HepG2 (cell line): ENCODE data around the gene FXYD1. TPM values are rescaled to one million over a fixed set of nuclear protein-coding genes. Genes with fewer than 3 reads are reported as not detected.

Experiments used
- ATAC-seq: fragments of 200-7000 bp; cut with Tn5 transposase; 3 replicates; pipeline ENCODE4 v1.9.1; 2020; ENCODE audit warnings: mild to moderate bottlenecking, moderate library complexity
- BruUV-seq: library from RNA; stranded (reverse); fragments of 400-500 nt; replicated peaks from 2 replicates; lab custom pipeline; 2021; lab: Mats Ljungman, UMichigan
- CTCF ChIA-PET: fragments of 300-600 bp; formaldehyde crosslinking; extraction: SDS; loops from one replicate; lab custom pipeline; 2021; ENCODE audit warnings: low total read pairs, inconsistent platforms, low intra/inter-chr PET ratio; lab: Yijun Ruan, JAX
- POLR2A ChIA-PET: fragments of 350-600 bp; sonication (Branson Sonifier 250); formaldehyde crosslinking; loops from one replicate; lab custom pipeline; 2020; ENCODE audit warnings: antibody characterized with exemption, inconsistent platforms; lab: Yijun Ruan, JAX
- DNase-seq: peaks from one replicate; pipeline ENCODE4 v3.0.0-alpha.2; 2015; ENCODE audit warnings: low spot score
- FAIRE-seq: peaks from 3 replicates; lab custom pipeline; 2011; peaks lifted over from hg19 to GRCh38; lab: Jason Lieb, UNC
- H2AFZ ChIP-seq: one replicate; pipeline ENCODE4 v1.6.1; 2011; ENCODE audit warnings: low read length, inconsistent platforms
- H3K27ac ChIP-seq: fragments of 300-600 bp; 3 replicates; pipeline ENCODE4 v1.8.0; 2011; ENCODE audit warnings: mixed run types, mild to moderate bottlenecking, mixed read lengths, low read length, inconsistent platforms; ENCODE audit not compliant: insufficient read depth; ENCODE audit errors: extremely low read length
- H3K27me3 ChIP-seq, 2 experiments: fragments of 200-600 bp in 1 of 2; 2 replicates in 1 of 2; 3 replicates in 1 of 2; pipeline versions ENCODE4 v1.6.0 to v1.8.0; 2011; ENCODE audit warnings: low read length in 2 of 2, mild to moderate bottlenecking in 2 of 2, moderate library complexity in 2 of 2, inconsistent platforms in 1 of 2; ENCODE audit not compliant: insufficient read depth in 2 of 2, control insufficient read depth in 1 of 2
- H3K36me3 ChIP-seq, 2 experiments: fragments of 200-600 bp in 1 of 2; replicated peaks in 1 of 2; 2 replicates in 1 of 2; 3 replicates in 1 of 2; pipeline versions ENCODE4 v1.5.1 to v1.8.0; 2011; ENCODE audit warnings: low read length in 2 of 2, inconsistent platforms in 1 of 2; ENCODE audit not compliant: insufficient read depth in 2 of 2, control insufficient read depth in 1 of 2
- H3K4me1 ChIP-seq: 2 replicates; pipeline ENCODE4 v1.5.1; 2012; ENCODE audit warnings: low read length, inconsistent platforms; ENCODE audit not compliant: insufficient read depth
- H3K4me2 ChIP-seq: 2 replicates; pipeline ENCODE4 v1.6.0; 2011; ENCODE audit warnings: low read depth, low read length, inconsistent platforms
- H3K4me3 ChIP-seq, 3 experiments: fragments of 200-600 bp in 1 of 3; sonication (generic), shearing (Covaris generic) in 1 of 3; replicated peaks in 1 of 3; 2 replicates each; pipeline ENCODE4 v1.5.1; 2011 to 2016; ENCODE audit warnings: low read length in 3 of 3, inconsistent platforms in 2 of 3, low read depth in 2 of 3, mild to moderate bottlenecking in 2 of 3, control low read depth in 1 of 3, mixed read lengths in 1 of 3; ENCODE audit not compliant: insufficient read depth in 1 of 3
- H3K79me2 ChIP-seq: one replicate; pipeline ENCODE4 v1.6.1; 2011; ENCODE audit warnings: low read length, inconsistent platforms; ENCODE audit not compliant: insufficient read depth
- H3K9ac ChIP-seq: 2 replicates; pipeline ENCODE4 v1.6.0; 2011; ENCODE audit warnings: mild to moderate bottlenecking, low read depth, low read length, inconsistent platforms; ENCODE audit not compliant: insufficient read depth
- H3K9me3 ChIP-seq: 2 replicates; pipeline ENCODE4 v1.5.1; 2012; ENCODE audit warnings: mild to moderate bottlenecking, low read length
- H4K20me1 ChIP-seq: 2 replicates; pipeline ENCODE4 v1.6.0; 2011; ENCODE audit warnings: inconsistent platforms, mild to moderate bottlenecking, low read length, moderate library complexity; ENCODE audit not compliant: insufficient read depth
- AGO1 ChIP-seq: fragments of 200-400 bp; formaldehyde crosslinking; IDR thresholded peaks from 2 replicates; pipeline ENCODE4 v1.6.1; 2017; ENCODE audit warnings: mild to moderate bottlenecking, low read depth, low read length, moderate library complexity; ENCODE audit not compliant: poor library complexity, severe bottlenecking
- ATF7 ChIP-seq, 2 experiments: fragments of 450-650 bp in 1 of 2; sonication (generic) in 1 of 2; formaldehyde crosslinking in 1 of 2; IDR thresholded peaks; 2 replicates each; pipeline versions ENCODE4 v1.4.0 to v1.6.1; 2016 to 2020; ENCODE audit warnings: antibody characterized with exemption in 1 of 2, mild to moderate bottlenecking in 1 of 2, missing genetic modification reagents in 1 of 2
- CREB1 ChIP-seq, 2 experiments: fragments of 450-650 bp in 1 of 2; IDR thresholded peaks; 2 replicates each; pipeline ENCODE4 v1.6.1; 2016 to 2017; ENCODE audit warnings: control low read depth in 1 of 2, mild to moderate bottlenecking in 1 of 2, missing compliant biosample characterization in 1 of 2, missing genetic modification characterization in 1 of 2
- JUN ChIP-seq: sonication (generic); formaldehyde crosslinking; IDR thresholded peaks from 2 replicates; pipeline ENCODE4 v1.4.0; 2020; ENCODE audit warnings: mild to moderate bottlenecking, missing genetic modification reagents
- JUNB ChIP-seq: sonication (generic); formaldehyde crosslinking; IDR thresholded peaks from 2 replicates; pipeline ENCODE4 v1.8.0; 2022; ENCODE audit warnings: missing genetic modification reagents, mild to moderate bottlenecking, borderline replicate concordance
- RAD21 ChIP-seq: fragments of 450-650 bp; formaldehyde crosslinking; IDR thresholded peaks from 2 replicates; pipeline ENCODE4 v1.5.0; 2020; ENCODE audit warnings: mild to moderate bottlenecking
- SETDB1 ChIP-seq: sonication (generic); formaldehyde crosslinking; IDR thresholded peaks from 2 replicates; pipeline ENCODE4 v1.5.1; 2020; ENCODE audit warnings: missing genetic modification reagents, mild to moderate bottlenecking, borderline replicate concordance
- SMARCE1 ChIP-seq: fragments of 450-650 bp; IDR thresholded peaks from 2 replicates; pipeline ENCODE4 v1.6.1; 2017; ENCODE audit warnings: borderline replicate concordance
- TBX3 ChIP-seq: fragments of 450-650 bp; IDR thresholded peaks from 2 replicates; pipeline ENCODE4 v1.6.1; 2017; ENCODE audit warnings: antibody characterized with exemption, mild to moderate bottlenecking, inconsistent platforms, borderline replicate concordance
- ZBTB49 ChIP-seq: sonication (generic); formaldehyde crosslinking; IDR thresholded peaks from 2 replicates; pipeline ENCODE4 v1.4.0; 2020; ENCODE audit warnings: missing genetic modification reagents, borderline replicate concordance
- ZNF138 ChIP-seq: sonication (generic); formaldehyde crosslinking; IDR thresholded peaks from 2 replicates; pipeline ENCODE4 v1.5.0; 2020; ENCODE audit warnings: mild to moderate bottlenecking, low read depth, missing genetic modification reagents
- ZNF549 ChIP-seq: sonication (generic); formaldehyde crosslinking; IDR thresholded peaks from 2 replicates; pipeline ENCODE4 v1.5.0; 2020; ENCODE audit warnings: missing genetic modification reagents
- WGBS: methylation state at CpG from one replicate; pipeline ENCODE4 v1.1.6; 2017; ENCODE audit warnings: low lambda C conversion rate; 5-methylcytosine and 5-hydroxymethylcytosine counted together
- in situ Hi-C: cut with HindIII; loops from 2 replicates; pipeline ENCODE4 v1.10.0; 2017; ENCODE audit warnings: low pct_unique_long_range_greater_than_20kb; ENCODE audit not compliant: extremely low pct_ligation_motif_present
- intact Hi-C: fragments of 100-400 bp; cut with micrococcal nuclease; formaldehyde crosslinking; loops from one replicate; pipeline ENCODE4 v1.10.0; 2022; ENCODE audit not compliant: unreplicated experiment
- polyA plus RNA-seq, 8 experiments: library from polyadenylated mRNA; depleted of rRNA in 3 of 8; stranded (reverse) in 7 of 8; unstranded in 1 of 8; fragments of >200 nt; fragmentation: Illumina TruSeq in 4 of 8; extraction: Trizol in 4 of 8; gene quantifications; 2 replicates each; pipeline versions ENCODE4 v1.2.1 to v1.2.3, GENCODE V29; 2011 to 2016; ENCODE audit warnings: low read depth in 4 of 8, missing spikeins in 1 of 8, mixed read lengths in 1 of 8; ENCODE audit not compliant: insufficient read depth in 1 of 8
- total RNA-seq, 5 experiments: library from RNA; depleted of rRNA; stranded (reverse); fragments of >200 nt; fragmentation: Illumina TruSeq; extraction: Trizol; gene quantifications; 2 replicates each; pipeline ENCODE4 v1.2.3, GENCODE V29; 2016; ENCODE audit warnings: low read depth in 1 of 5

The FXYD1 gene
- total and polyA plus RNA-seq, 2 of the 13 experiments (the other 11 are each of a cell fraction or from before 2014, with no cell fraction given) = 31.2 TPM; not detected in 1

GRCh38 chr19:35143818-35144217 is 5.2 kb downstream of the FXYD1 start:
- WGBS = 75% methylated on average over 3 of the region's 3 CpGs
- H3K4me1 ChIP-seq = peaks cover 22% of the 10 kb centered on the region
- TF ChIP-seq SETDB1 (no peak), AGO1 (no peak)
- CTCF ChIA-PET = no interaction called here
- H3K27me3 ChIP-seq = peaks cover 0 to 3% of the 10 kb centered on the region in 2 experiments; a peak in 2 of 5 replicates
- H3K36me3 ChIP-seq = no peaks in the 10 kb centered on the region
- ATAC-seq (no peak), FAIRE-seq (no peak), DNase-seq (no peak)
- H3K9me3 ChIP-seq = no peaks in the 10 kb centered on the region
- H3K79me2 ChIP-seq = no peaks in the 10 kb centered on the region
- in situ Hi-C loops = no loop called here
- intact Hi-C loops = no loop called here
- no peak overlapping the region for H3K4me2 ChIP-seq
- H3K4me3 ChIP-seq = no peak overlapping the region
- no peaks in the 10 kb centered on the region for H4K20me1 ChIP-seq
- POLR2A ChIA-PET = no interaction called here
- H3K9ac ChIP-seq = no peak overlapping the region
- no peak overlapping the region for H3K27ac ChIP-seq
- no peak overlapping the region for H2AFZ ChIP-seq
- BruUV-seq = no TSS peak

- FAIRE-seq (no peak), ATAC-seq (no peak), DNase-seq (no peak)
- Histone ChIP-seq H3K79me2 (no peaks in the 10 kb centered on the region), H3K9me3 (no peaks in the 10 kb centered on the region), H4K20me1 (no peaks in the 10 kb centered on the region), H3K4me2 (no peak overlapping the region), H3K36me3 (no peaks in the 10 kb centered on the region), H2AFZ (no peak overlapping the region), H3K4me1 (peaks cover 18% of the 10 kb centered on the region), H3K27ac (no peak overlapping the region), H3K27me3 (peaks cover 0 to 3% of the 10 kb centered on the region in 2 experiments; a peak in 2 of 5 replicates), H3K4me3 (no peak overlapping the region), H3K9ac (no peak overlapping the region)
- 33% methylated on average over 3 of the region's 6 CpGs for WGBS
- no TSS peak for BruUV-seq
- in situ Hi-C loops (no loop called here), intact Hi-C loops (no loop called here)
- ChIA-PET CTCF (no interaction called here), POLR2A (no interaction called here)
- TF ChIP-seq JUN (CRISPR knock-in tag) (no peak), CREB1 (IDR thresholded peaks at IDR 0.05) (no peak), CREB1 (CRISPR knock-in tag; IDR thresholded peaks at IDR 0.05) (no peak), RAD21 (no peak), SMARCE1 (no peak), JUNB (CRISPR knock-in tag) (no peak), TBX3 (no peak), ZNF138 (no peak), ZNF549 (CRISPR knock-in tag) (no peak), ATF7 (IDR thresholded peaks at IDR 0.05) (no peak), ATF7 (CRISPR knock-in tag; IDR thresholded peaks at IDR 0.05) (no peak), ZBTB49 (no peak)
Observed at GRCh38 chr19:35144259-35144599, 5.6 kb downstream of the FXYD1 start.
